UCSD-AML1 (cell line): ENCODE data around the gene MICA.
"Not testable (repeated sequence)": the region's sequence is repeated elsewhere in the genome, so short reads cannot be mapped to it uniquely, and the experiment has no call there.

Source experiments
- DNase-seq: peaks from one replicate; lab custom pipeline; 2025; ENCODE audit not compliant: unreplicated experiment; lab: John Stamatoyannopoulos, UW

The MICA gene

DNA sequence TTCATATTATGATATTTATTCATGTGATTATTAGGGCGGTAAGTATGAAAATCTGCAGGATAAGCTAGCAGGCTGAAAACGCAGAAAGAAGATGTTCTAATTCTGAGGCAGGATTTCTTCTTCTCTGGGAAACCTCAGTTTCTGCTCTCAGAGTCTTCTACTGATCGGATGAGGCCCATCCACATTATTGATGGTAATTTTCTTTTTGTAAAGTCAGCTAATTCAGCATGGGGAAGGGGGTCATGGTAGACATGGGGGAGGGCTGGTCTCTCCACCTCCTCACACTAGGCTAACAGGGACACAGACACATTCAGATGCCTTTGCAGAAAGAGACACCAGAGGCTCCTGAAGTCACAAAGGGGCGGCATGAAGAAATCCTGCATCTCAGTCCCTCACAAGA, 21.7 kb upstream of the MICA start:
- DNase-seq = no peak

DNA sequence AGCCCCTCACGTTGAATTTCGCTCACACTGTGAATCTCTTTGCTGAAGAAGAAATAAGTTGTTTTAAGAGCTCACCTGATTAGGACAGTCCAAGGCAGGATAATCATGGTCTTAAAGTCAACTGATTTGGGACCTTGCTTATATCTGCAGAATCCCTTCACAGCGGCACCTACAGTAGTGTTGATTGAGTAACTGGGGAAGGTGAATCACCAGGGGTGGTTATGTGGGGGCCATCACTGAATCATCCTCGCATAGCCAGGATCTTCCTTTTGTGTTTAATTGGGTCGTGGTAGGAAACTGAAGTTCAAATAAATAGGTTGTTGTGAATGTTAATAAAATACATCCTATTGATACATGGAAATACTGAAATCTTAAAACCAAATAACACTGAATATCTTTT, 20.2 kb upstream of the MICA start:
- DNase-seq = no peak

DNA sequence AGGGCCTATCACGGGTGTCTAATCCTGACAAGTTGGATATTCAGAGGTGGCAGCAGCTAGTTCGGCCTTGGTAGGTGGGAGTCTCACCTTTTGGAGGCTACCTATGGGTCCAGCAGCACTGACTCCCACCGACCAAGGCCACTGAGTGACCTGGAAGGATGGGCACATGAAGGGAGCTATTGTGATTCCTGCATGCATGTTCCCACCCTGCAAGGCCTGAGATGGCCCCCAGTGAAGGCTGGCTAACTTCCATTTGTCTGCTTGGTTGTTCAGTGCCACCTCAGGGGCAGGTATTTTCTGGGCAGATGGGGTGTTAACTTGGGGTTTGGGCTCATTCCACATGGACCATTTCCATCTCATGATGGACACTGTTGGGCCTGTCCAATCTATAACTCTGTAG, 18.4 kb upstream of the MICA start:
- no peak for DNase-seq

DNA sequence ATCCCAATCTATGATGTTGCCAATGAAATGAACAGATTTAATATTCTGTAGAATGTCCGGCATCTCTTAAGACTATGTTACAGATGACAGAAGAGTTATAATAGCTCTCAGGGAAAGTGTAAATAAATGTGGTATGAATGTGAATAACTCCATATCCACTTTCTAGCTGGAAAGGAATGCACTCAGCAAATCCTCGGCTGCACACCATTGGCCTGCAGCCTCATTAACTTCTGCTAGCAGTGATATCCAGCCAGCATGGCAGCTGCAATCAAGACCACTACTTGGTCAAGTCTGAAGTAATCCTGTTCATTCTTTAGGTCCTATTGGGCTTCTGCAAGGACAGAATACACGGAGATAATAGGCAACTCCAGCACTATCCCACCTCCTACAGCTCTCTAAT, 17.3 kb upstream of the MICA start:
- no peak for DNase-seq

DNA sequence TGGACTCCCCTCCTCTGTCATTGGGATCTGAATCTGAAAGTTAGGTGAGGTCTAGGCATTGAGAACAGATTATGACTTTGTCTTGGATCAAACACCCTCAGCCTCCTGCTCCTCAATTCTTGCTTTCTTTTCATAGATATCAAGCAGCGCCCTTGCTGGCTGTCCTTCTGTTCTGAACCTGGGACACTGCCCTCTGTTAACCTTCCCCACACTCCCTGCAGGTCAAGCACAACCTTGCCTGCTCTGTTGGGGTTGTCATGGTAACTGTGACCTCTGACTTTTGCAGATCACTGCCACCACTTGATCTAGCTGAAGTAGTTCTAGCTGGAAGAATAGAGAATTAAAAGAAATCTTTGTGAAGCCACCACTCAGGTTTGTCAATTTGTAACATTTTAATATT, 16.4 kb upstream of the MICA start:
- DNase-seq = no peak

DNA sequence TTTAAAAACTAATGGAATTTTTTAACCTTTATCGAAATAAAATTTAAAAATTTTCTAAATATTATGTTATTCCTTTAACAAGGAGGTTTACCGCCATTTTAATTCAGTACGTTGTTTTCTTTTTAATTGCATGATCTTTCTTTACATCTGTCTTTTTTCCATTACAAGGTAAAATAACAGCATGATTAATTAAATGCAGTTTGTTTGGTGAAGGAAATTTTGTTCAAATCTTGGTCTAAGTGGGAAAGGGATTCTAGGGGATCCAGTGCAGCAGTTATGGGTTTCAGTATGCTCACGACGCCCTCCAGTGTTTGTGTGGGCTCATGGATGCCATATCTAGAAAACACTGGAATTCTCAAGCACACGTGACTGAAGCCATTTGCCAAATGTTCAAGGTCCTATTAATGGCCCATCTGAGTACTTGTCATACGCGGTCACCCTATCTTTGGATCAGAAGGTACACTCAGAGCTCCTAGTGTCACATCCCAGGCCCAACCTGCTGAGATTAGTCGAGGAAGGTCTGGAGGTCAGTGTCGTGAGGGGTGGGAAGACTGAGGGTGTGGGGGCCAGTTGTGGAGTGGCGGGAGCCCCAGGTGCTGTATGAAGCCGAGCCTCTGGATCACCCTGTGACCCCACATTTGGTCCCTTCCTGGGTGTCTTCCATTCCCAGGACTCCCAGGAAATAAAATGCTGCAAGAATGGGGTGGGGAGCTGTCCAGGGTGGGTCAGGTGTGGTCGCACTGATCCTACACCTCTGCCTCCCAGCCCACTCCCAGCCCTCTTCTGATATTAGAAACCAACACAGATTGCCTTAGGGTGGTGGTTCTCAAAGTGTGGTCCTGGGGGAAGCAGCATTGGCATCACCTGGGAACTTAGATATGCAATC, 14.2 kb upstream of the MICA start:
- DNase-seq = not testable (repeated sequence)

DNA sequence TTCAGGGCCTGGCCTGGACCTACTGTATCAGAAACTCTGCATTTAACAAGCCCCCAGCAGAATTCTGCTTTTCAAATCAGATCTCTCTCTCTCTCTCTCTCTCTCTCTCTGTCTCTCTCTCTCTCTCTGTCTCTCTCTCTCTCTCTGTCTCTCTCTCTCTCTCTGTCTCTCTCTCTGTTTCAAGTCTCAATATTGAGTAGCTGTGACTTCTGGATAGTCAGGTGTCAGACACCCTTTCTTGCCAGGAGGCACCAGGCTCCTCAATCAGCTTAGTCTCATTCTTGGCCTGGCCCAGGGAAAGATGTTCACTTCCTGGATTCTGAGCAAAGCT, 13.6 kb upstream of the MICA start:
- DNase-seq = not testable (repeated sequence)

DNA sequence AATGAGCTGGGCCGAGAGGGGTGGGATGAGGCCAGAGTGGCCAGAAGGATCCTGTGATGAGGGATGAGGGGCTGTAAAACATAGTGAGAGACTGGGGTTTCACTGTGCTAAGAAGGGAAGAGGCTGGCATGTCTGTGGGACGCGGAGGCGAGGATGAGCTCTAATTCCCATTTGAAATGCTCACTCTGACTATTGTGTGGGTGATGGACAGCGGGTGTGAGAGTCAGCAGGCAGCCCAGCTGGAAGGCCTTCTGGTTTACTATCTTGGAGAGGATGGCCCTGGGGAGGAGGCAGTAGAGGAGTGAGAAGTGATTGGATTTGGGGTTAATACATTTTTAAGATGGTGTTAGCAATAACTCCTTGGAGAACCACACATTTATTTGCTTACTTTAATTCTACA, 9.5 kb upstream of the MICA start:
- no peak for DNase-seq

DNA sequence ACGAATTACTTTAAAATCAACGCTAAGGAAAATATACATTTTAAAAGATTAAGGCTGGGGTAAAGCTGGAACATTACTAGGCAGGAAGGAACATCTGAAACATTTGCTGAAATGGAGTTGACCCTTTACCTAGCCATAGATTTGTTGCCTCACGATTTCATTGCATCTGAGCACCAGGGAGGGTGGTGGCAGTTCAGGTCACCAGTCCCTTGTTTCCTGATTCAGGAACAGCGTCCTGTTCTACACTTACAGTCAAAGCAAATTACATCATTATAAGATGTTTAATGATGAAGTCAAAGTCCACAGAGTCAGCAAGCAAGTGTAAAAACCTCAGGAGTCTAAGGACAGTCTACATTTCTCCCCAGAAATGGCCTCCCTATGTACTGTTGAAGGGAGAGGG, 9.0 kb upstream of the MICA start:
- DNase-seq = no peak

DNA sequence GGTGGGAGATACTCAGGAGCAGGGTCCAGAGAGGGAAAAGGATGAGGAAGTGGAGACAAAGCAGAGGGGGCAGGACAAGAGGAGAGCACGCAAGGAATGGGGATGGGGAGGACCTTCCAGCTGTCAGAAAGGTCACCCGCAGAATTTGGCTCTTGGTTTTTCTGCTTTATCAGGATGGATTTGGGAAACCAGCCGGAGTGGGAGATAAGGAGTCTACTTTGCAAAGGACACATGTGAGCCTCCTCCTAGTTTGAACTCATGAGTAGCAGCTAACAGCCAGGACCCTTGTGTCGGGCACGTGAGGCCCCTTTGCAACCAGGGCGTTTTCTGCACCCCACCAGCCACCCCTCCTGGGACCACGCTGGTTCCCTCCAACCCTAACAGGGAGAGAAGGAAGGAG, 7.6 kb upstream of the MICA start:
- no peak for DNase-seq

DNA sequence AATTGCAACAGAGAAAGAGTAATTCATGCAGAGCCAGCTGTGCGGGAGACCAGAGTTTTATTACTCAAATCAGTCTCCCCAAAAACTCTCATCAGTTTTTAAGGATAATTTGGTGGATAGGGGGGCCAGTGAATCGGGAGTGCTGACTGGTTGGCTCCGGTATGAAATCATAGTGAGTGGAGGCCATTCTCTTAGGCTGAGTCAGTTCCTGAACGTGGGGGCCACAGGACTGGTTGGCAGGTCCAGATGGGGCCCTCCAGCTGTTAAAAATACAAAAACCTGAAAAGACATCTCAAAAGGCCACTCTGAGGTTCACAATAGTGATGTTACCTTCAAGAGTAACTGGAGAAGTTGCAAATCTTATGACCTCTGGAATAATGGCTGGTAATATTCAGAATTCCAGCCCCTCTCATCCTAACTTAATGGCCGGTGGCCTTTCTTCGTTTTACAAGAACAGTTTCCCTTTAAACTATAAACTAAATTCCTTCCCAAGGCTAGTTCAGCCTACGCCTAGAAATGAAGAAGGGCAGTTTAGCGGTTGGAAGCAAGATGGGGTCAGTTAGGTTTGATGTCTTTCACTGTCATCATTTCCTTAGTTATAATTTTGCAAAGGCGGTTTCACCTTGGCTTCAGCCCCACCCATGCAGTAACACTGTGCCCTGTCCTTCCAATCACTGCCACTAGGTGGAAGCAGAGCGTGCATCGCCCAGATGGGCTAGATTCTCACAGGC, 6.8 kb upstream of the MICA start:
- DNase-seq = peak; percentile 76

DNA sequence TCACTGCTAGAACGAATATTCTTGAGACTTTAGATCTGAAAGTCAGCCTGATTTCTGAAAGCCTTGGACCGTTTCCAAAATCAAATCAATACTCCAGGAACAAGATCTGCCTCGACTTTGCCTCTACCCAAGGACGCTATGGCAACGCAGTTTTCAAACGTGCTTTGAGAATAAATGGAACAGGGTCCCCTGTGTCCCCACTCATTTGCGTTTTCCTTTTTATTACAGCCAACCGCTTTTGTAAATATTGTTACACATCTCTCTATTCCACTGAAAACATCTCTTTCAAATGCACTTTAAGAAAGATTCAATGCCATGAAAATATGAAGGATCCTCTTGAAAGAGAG, 6.3 kb upstream of the MICA start:
- not testable (repeated sequence) for DNase-seq

DNA sequence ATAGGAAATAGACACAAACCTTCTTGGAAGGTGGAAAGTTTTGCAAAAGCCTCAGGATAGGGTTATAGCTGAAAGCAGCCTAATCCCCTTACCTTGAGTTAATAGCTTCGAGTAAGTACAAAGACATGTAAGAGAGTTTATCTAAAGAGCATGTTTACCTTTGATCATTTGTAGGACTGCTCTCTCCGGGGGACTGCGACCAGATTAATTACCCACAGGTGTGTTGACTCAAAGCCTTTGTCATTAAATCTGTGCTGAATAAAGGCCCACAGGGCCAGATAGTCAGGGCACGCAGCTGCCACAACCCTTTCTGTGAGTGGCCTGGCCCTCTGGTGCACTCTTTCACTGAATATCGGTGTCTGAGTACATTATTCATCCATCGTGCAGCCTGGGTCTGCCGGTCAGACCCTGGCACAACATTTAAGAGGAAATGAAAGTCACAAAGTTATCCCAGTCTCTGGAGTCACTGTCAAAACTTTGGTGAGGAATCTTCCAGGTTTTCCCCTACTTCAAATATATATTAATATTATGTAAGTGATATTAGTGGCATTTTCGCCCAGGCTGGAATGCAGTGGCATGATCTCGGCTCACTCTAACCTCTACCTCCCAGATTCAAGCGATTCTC, 5.4 kb upstream of the MICA start:
- DNase-seq = no peak

DNA sequence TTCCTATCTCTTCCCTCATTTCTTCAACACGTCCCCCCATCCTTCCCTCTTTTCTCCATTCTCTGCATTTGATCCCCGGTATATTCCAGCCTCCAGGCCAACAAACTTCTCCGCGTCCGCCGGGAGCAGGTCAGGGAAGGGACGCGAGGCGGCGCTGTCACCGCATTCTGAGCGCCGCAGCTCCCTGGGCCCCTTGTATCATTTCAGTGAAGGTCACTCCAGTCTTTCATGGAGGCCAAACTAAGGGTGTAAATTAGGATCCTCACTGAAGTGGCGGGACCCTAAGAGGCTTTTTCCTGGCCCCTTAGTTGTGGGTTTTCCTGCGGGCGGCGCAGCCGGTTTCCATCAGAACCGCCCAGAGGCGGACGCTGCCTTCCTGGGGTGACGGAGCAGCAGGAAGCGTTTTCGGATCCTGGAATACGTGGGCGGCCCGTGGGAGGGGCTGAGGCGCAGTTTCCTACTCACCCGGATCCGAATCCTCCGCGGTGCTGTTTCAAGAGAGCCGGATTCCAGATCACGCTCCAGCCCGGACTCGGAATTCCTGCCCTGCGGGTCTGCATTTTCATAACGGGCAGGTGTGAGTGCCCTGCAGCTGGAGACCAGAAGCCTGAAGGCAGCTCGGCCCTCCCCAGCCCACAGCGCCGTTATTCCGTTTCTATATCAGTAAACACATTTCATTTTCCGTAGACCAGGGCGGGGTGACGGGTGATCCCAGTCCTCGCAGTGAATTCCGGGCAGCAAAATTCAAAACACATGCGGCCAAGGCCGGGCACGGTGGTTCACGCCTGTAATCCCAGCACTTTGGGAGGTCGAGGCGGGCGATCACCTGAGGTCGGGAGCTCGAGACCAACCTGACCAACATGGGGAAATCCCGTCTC, 3.6 kb upstream of the MICA start:
- peak; percentile 92 for DNase-seq

DNA sequence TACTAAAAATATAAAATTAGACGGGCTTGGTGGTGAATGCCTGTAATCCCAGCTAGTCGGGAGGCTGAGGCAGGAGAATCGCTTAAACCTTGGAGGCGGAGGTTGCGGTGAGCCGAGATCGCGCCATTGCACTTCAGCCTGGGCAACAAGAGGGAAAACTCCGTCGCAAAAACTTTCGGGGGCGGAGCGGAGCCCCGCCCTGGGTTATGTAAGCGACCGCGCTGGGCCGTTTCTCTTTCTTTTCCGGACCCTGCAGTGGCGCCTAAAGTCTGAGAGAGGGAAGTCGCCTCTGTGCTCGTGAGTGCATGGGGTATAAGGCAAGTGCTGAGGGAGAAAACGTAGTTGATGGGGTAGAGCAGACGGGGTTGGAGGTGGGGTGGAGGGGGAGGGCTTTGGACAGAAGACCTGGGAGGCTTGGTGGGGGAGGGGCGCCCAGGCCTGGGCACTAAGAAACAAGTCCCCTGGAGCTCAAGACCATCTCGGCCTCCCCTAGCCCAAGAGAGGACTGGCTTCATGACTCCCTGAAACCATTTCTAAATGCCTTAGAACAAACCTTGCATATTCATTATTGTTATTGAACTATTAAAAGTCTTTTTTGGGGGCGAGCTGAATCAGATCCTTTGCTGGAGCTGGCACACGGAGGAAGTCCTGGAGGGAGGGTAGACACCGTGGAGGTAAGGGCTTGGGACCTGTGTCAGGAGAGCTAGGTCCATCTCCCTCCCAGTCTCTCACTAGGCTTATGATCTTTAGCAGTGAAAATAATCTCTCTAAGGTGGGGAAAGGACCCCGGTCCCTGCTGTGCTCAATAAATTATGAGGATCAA, 2.7 kb upstream of the MICA start:
- DNase-seq = peak; percentile 85

DNA sequence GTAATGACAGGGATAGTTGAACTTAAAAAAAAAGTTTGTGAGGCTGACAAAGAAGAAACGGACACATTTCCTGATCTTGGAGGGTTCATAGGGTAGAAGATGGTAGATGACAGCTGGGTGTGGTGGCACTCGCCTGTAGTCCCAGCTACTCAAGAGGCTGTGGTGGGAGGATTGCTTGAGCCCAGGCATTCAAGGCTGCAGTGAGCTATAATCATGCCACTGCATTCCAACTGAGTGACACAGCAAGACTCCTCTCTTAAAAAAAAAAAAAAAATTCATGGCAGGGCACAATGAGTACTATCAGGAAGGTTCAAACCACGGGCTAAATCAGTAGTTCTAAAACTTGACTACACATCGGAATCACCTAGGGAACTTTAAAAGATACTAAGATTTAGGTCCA, 2.0 kb upstream of the MICA start:
- DNase-seq = no peak

DNA sequence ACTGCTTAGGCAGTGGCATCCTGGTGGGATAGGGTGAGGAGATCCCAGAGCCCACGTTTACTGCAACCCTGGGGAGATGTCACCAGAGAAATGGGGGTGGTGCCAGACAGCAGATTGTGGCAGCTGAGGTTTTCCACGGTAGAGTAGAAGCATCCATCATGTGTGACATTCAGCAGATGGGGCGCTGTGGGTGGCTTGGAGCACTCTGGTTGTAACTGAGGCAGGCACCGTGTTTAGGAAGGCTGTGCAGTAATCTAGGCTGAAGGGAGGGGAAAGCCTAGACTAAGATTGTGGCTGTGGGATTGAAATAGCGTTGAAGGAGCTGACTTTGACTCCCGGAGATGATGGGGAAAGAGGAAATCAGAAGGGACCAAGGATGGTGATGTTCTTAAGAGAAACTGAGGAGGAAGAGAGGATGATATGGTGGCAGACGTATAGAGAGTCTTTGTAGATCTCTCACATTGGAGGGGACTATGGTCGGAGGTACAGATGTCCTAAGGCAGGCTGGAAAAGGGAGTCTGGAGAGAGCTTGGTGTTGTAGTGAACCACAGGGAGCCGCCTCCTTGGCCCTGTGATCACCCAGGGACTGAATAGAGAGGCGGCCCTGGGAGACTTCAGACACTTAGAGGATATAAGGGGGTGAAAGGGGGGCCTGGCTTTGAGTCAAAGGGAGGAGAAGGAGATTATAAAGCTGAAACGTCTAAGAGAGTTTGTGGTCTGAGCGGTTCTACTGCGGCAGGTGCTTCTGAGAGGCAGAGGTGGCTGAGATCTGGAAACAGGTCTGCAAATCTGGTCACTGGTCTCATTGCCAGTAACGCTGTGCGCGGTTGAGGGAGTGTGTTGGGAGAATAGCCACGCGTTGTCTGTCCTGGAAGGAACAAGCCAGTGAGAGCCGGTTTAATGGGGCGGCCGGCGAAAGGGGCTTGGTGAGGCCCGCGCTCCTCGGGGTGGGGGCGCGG, 792 bp upstream of the MICA start:
- DNase-seq = no peak

DNA sequence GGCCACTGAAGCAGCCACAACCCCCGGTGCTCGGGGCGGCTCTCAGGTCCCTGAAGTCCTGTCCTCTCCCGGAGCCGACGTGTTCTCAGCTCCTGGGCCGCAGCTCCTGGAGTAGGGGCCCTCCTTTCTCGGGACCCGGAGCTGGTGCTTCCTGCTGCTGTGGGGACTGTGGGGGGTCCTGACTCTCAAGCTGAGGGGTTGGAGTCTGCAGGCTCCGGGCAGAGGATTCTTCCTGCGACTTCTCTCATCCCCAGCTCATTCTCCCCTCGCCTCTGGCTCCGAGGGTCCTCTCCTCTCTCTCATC, 618 bp downstream of the MICA start:
- not testable (repeated sequence) for DNase-seq

DNA sequence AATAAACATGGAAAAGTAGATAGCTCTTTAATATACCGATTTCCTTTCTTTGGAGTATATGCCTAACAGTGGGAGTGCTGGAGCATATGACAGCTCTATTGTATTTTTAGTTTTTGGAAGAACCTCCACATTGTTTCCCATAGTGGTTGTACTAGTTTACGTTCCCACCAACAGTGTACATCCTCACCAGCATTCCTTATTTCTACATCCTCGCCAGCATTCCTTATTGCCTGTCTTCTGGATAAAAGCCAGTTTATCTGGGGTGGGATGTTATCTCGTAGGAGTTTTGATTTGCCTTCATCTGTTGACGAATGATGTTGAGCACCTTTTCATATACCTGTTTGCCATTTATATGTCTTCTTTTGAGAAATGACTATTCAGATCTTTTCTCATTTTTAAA, 2.6 kb downstream of the MICA start:
- no peak for DNase-seq

DNA sequence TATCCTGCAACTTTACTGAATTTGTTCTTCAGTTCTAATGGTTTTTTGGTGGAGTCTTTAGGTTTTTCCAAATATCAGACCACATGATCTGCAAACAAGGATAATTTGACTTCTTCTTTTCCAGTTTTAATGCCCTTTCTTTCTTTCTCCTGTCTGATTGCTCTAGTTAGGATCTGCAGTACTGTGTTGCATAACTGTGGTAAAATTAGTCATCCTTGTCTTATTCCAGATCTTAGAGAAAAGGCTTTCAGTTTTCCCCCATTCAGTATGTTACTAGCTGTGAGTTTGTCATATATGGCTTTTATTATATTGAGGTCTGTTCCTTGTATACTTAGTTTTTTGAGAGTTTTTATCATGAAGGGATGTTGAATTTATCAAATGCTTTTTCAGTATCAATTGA, 4.3 kb downstream of the MICA start:
- DNase-seq = no peak
